ENCODE results near the gene KRI1.
"Not testable (repeated sequence)": the region's sequence is repeated elsewhere in the genome, so short reads cannot be mapped to it uniquely, and the experiment has no call there.

The KRI1 gene

DNA sequence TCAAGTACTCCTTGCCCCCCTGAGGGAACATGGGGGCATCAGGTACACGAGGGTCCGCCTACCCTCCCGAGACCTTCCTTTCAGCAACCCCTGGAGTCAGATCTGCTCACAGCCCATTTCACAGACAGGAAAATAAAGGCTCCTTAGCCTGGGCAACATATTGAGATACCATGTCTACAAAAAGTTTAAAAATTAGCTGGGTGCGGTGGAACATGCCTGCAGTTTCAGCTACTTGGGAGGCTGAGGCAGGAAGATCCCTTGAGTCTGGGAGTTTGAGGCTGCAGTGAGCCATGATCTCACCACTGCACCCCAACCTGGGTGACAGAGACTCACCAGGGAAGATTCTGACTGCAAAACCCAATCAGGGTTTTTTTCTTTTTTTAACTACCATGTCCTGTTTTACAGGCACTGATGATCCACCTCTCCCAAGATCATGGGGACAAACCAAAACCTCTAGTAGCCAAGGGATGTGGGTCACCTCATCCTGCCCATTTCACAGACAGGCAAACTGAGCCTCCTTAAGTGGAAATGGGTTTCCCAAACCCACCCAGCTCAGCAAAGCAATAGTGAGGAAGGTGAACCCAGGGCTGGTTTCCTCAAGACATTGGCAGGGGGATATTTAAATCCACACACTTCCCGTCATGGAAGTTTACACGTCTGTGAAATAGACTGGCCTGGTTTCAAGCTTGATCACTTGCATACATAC lies 9.4 kb upstream of the KRI1 start:
- in situ Hi-C loops (cut with HindIII; ENCODE audit: low sequenced_read_pairs), result no loop called here
- TF ChIP-seq, protein P1, sequence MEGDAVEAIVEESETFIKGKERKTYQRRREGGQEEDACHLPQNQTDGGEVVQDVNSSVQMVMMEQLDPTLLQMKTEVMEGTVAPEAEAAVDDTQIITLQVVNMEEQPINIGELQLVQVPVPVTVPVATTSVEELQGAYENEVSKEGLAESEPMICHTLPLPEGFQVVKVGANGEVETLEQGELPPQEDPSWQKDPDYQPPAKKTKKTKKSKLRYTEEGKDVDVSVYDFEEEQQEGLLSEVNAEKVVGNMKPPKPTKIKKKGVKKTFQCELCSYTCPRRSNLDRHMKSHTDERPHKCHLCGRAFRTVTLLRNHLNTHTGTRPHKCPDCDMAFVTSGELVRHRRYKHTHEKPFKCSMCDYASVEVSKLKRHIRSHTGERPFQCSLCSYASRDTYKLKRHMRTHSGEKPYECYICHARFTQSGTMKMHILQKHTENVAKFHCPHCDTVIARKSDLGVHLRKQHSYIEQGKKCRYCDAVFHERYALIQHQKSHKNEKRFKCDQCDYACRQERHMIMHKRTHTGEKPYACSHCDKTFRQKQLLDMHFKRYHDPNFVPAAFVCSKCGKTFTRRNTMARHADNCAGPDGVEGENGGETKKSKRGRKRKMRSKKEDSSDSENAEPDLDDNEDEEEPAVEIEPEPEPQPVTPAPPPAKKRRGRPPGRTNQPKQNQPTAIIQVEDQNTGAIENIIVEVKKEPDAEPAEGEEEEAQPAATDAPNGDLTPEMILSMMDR (IDR thresholded peaks at IDR 0.05; ENCODE audit: low read depth, low read length), result no peak
- no peak for DNase-seq (ENCODE audit: low read depth, low spot score)
- H3K4me3 ChIP-seq (ENCODE audit: low read depth, low read length), result no peak overlapping the region

DNA sequence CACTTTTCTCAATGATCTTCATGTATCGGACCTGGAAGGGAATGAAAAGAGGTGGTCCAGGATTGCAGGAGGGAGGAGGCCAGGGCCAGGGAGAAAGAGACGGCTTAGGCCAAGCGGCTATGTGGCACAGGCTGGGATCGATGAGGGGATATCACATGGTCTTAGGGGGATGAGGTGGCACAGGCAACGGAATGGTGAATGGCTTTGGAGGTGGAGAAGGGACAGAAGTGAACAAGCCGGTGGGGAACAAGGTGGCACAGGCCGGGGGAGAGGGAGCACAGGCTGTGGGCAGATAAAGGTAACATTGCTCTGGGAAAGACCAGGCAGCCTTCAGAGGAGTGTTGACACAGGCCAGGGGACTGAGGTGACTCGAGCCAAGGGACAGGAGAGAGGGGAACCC lies 8.7 kb upstream of the KRI1 start:
- TF ChIP-seq, protein P1 (IDR thresholded peaks at IDR 0.05; ENCODE audit: low read depth, low read length), result no peak
- no peak for DNase-seq (ENCODE audit: low read depth, low spot score)
- in situ Hi-C loops (cut with HindIII; ENCODE audit: low sequenced_read_pairs), result no loop called here
- H3K4me3 ChIP-seq (ENCODE audit: low read depth, low read length), result no peak overlapping the region

DNA sequence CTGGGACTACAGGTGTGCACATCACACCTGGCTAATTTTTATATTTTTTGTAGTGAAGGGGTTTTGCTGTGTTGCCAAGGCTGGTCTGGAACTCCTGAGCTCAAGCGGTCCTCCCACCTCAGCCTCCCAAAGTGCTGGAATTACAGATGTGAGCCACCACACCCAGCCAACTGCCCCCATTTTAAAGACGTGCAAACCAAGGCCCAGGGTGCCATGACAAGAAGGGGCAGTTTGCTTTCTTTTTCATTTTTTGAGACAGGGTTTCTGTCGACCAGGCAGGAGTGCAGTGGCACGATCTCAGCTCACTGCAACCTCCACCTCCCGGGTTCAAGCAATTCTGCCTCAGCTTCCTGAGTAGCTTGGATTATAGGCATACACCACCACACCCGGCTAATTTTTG lies 8.0 kb upstream of the KRI1 start:
- H3K4me3 ChIP-seq (ENCODE audit: low read depth, low read length); DNase-seq (ENCODE audit: low read depth, low spot score); in situ Hi-C loops (cut with HindIII; ENCODE audit: low sequenced_read_pairs): not testable (repeated sequence)

DNA sequence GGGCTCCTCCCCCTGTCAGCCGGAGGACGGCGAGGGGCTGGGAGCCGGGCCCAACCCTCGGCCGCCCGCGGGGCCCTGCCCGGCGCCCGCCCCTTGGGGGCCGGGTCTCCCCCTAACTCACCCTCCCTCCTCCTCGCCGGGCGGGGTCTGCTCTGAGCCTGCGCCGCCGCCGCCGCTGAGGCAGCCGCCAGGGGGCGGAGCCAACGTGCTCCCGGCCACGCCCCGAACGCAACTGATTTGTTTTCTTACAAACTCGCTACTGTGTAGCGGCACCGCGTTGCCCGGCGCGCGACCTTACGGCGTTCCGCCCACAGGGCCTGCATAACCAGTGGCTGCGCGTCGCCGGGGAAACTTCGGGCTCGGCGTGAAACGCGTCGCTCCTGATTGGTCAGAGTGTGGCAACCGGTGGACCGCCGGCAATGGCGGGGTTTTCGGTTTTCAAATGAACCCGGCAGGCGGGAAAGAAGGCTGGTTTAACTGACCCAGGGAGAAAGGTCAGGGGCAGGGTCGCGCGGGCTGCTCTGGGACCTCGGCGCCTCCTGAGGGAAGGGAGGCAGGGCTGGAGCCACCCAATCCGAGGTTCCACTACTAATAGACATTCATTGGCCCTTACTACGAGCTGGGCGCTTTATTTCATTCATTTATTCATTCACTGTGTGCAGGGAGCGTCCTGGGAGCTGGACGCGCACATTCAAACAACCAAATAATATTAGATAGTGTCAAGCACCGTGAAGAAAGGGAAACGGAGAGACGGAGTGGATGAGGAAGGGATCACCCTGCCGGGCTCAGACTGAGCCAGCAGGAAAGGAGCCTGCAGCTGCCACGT lies 3.2 kb upstream of the KRI1 start, which contains the start of gene CDKN2D:
CDKN2D (minus strand) TSS at position 154 of the 826 bp plus-strand sequence. CDS start 326 bp downstream, outside the sequence.
- in situ Hi-C loops (cut with HindIII; ENCODE audit: low sequenced_read_pairs), result no loop called here
- TF ChIP-seq, protein P1 (IDR thresholded peaks at IDR 0.05; ENCODE audit: low read depth, low read length), result no peak
- DNase-seq (ENCODE audit: low read depth, low spot score), result peak; percentile 100
- H3K4me3 ChIP-seq (ENCODE audit: low read depth, low read length), result peak within 1 kb of the TSS; percentile 70

DNA sequence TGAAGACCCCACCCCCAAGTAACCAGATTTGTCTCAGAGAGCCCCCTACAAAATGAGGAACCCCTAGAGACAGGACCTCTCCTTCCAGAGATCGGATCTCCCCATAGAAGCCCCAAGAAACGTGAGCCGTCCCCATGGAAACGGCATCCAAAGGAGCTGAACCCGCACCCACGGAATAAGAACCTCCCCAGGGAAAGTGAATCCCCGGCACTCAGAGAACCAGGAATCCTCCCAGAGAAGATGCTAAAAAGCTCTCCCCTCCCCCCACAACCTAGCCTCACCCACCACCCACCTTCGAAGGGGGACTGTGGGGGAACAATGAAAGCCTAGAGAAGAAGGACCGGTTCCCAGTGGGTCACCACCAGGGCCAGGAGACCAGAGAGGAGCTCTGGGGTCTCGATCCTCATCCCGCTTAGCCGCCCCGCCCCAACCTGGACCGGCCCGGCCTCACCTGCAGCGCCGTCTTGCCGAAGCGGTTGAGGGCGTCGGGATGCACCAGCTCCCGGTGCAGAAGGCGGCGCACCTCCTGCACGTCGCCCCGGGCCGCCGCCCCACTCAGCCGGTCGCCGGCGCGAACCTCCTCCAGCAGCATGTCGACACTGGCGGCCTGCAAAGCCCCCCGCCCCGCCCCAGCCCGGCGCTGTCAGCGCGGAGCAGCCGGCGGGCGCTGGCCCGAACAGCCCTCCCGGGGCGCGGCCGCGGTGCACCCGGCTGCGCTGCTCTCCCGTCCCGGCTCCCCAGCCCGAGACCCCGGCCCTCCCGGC lies 2.4 kb upstream of the KRI1 start:
- H3K4me3 ChIP-seq (ENCODE audit: low read depth, low read length), result peak overlapping the region; percentile 70
- TF ChIP-seq, protein P1 (IDR thresholded peaks at IDR 0.05; ENCODE audit: low read depth, low read length), result no peak
- in situ Hi-C loops (cut with HindIII; ENCODE audit: low sequenced_read_pairs), result no loop called here
- peak; percentile 22 for DNase-seq (ENCODE audit: low read depth, low spot score)

DNA sequence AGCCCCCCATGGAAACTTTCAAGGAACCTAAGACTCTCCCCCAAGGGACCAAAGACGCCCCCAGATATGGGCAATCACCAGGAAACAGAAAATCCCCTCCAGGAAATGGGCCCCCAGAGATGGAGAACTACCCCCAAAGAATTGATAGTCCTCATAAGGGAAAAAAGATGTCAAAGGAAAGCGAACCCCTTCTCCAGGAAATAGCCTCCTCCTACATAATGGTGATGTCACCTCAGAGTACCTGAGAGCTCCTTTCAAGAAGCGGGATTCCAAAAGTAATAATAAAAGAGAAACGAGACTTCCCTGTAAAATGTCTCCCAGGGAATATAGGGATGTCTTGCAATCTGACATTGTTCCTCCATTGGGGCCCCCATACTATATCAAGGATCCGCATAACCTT lies 1.8 kb upstream of the KRI1 start:
- DNase-seq (ENCODE audit: low read depth, low spot score), result no peak
- in situ Hi-C loops (cut with HindIII; ENCODE audit: low sequenced_read_pairs), result no loop called here
- TF ChIP-seq, protein P1 (IDR thresholded peaks at IDR 0.05; ENCODE audit: low read depth, low read length), result no peak
- H3K4me3 ChIP-seq (ENCODE audit: low read depth, low read length), result peak overlapping the region; percentile 70
